T-helper 22 cell (primary cell): ENCODE results near the gene KRT4.

Experiments used
- DNase-seq: peaks from one replicate; pipeline ENCODE4 v3.0.0-alpha.2; 2020; ENCODE audit warnings: low read depth

The KRT4 gene

GRCh38 chr12:52821826-52822660 lies 8.1 kb upstream of the KRT4 start:
- DNase-seq: no peak

GRCh38 chr12:52821071-52821730 lies 7.3 kb upstream of the KRT4 start:
- no peak for DNase-seq

GRCh38 chr12:52820521-52820920 lies 6.6 kb upstream of the KRT4 start:
- DNase-seq: no peak

GRCh38 chr12:52819731-52820510 lies 6.0 kb upstream of the KRT4 start:
- no peak for DNase-seq

- no peak for DNase-seq
These were observed 5.0 kb upstream of the KRT4 start for GRCh38 chr12:52818887-52819420.

- DNase-seq: no peak
These were observed 4.5 kb upstream of the KRT4 start for GRCh38 chr12:52818388-52818787.

- no peak for DNase-seq
These were observed 3.9 kb upstream of the KRT4 start for GRCh38 chr12:52817699-52818238.

- DNase-seq: no peak
These were observed 3.2 kb upstream of the KRT4 start for GRCh38 chr12:52817003-52817698.

GRCh38 chr12:52815676-52816588 lies 2.0 kb upstream of the KRT4 start:
- no peak for DNase-seq

- no peak for DNase-seq
These were observed 1.2 kb upstream of the KRT4 start for GRCh38 chr12:52815161-52815560.

- DNase-seq: no peak
These were observed 817 bp upstream of the KRT4 start for GRCh38 chr12:52814710-52815155.

- no peak for DNase-seq
These were observed 605 bp downstream of the KRT4 start for GRCh38 chr12:52813203-52813819.

- DNase-seq: no peak
These were observed 1.2 kb downstream of the KRT4 start for GRCh38 chr12:52812749-52813148.

GRCh38 chr12:52812073-52812400 lies 1.9 kb downstream of the KRT4 start:
- DNase-seq: no peak

GRCh38 chr12:52811191-52812072 lies 2.5 kb downstream of the KRT4 start:
- DNase-seq: no peak

GRCh38 chr12:52810554-52810953 lies 3.4 kb downstream of the KRT4 start:
- no peak for DNase-seq

- no peak for DNase-seq
These were observed 4.8 kb downstream of the KRT4 start for GRCh38 chr12:52809166-52809565.

- no peak for DNase-seq
These were observed 5.2 kb downstream of the KRT4 start for GRCh38 chr12:52808573-52809160.
